Measurements from ENCODE around the gene ACTR1B.

DNA sequence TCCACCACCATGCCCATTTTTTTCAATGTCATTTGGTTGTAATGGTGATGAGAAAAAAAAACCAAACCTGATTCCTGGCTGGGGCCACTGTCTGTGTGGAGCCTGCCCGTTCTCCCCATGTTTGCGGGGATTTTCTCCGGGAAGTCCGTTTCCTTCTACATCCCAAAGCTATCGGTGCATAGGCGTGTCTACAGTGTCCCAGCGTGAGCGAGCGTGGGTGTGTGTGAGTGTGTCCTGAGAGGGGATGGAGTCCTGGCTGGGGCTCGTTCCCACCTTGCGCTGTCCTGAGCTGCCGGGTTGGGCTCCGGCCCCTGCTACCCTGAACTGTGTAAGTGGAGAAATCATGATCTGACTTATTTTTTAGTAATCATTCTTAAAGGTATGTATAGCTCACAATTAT lies 42.3 kb upstream of the ACTR1B start:
- TF ChIP-seq RAD21 (IDR thresholded peaks at IDR 0.05; ENCODE audit: low read length) = no peak
- TF ChIP-seq POLR2AphosphoS5 (IDR thresholded peaks at IDR 0.05; ENCODE audit: low read depth, low read length) = no peak
- TF ChIP-seq, protein P1, sequence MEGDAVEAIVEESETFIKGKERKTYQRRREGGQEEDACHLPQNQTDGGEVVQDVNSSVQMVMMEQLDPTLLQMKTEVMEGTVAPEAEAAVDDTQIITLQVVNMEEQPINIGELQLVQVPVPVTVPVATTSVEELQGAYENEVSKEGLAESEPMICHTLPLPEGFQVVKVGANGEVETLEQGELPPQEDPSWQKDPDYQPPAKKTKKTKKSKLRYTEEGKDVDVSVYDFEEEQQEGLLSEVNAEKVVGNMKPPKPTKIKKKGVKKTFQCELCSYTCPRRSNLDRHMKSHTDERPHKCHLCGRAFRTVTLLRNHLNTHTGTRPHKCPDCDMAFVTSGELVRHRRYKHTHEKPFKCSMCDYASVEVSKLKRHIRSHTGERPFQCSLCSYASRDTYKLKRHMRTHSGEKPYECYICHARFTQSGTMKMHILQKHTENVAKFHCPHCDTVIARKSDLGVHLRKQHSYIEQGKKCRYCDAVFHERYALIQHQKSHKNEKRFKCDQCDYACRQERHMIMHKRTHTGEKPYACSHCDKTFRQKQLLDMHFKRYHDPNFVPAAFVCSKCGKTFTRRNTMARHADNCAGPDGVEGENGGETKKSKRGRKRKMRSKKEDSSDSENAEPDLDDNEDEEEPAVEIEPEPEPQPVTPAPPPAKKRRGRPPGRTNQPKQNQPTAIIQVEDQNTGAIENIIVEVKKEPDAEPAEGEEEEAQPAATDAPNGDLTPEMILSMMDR (IDR thresholded peaks at IDR 0.05) = no peak
- no peak for TF ChIP-seq EP300 (IDR thresholded peaks at IDR 0.05; ENCODE audit: borderline replicate concordance in 1 of 2, low read depth in 1 of 2, low read length in 1 of 2)
- TF ChIP-seq TEAD4 (IDR thresholded peaks at IDR 0.05; ENCODE audit: borderline replicate concordance, insufficient read depth) = no peak
- TF ChIP-seq, protein P2, sequence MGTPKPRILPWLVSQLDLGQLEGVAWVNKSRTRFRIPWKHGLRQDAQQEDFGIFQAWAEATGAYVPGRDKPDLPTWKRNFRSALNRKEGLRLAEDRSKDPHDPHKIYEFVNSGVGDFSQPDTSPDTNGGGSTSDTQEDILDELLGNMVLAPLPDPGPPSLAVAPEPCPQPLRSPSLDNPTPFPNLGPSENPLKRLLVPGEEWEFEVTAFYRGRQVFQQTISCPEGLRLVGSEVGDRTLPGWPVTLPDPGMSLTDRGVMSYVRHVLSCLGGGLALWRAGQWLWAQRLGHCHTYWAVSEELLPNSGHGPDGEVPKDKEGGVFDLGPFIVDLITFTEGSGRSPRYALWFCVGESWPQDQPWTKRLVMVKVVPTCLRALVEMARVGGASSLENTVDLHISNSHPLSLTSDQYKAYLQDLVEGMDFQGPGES (IDR thresholded peaks at IDR 0.05; ENCODE audit: low read depth, low read length) = no peak
- TF ChIP-seq TCF12 (IDR thresholded peaks at IDR 0.05) = no peak
- TF ChIP-seq YY1 (IDR thresholded peaks at IDR 0.05; ENCODE audit: low read depth) = no peak
- no peak for TF ChIP-seq NRF1 (IDR thresholded peaks at IDR 0.05; ENCODE audit: low read depth, low read length)
- TF ChIP-seq, protein P3, sequence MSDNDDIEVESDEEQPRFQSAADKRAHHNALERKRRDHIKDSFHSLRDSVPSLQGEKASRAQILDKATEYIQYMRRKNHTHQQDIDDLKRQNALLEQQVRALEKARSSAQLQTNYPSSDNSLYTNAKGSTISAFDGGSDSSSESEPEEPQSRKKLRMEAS (IDR thresholded peaks at IDR 0.05; ENCODE audit: low read depth) = no peak
- no peak for TF ChIP-seq RCOR1 (IDR thresholded peaks at IDR 0.05; ENCODE audit: low read length)
